NCI-H1105 (cell line): ENCODE results near the gene SLC35F3.
"Not testable (repeated sequence)": the region's sequence is repeated elsewhere in the genome, so short reads cannot be mapped to it uniquely, and the experiment has no call there.

Experiments
- DNase-seq: peaks from one replicate; lab custom pipeline; 2025; lab: John Stamatoyannopoulos, UW

The SLC35F3 gene

GRCh38 chr1:233904633-233905415, at the start of gene SLC35F3:
Gene SLC35F3, plus strand, starts transcription at chr1:233904676.
- DNase-seq = no peak

GRCh38 chr1:233859446-233859845, 45.0 kb upstream of the SLC35F3 start:
- DNase-seq = no peak

GRCh38 chr1:233863901-233864545, 40.5 kb upstream of the SLC35F3 start:
- no peak for DNase-seq

GRCh38 chr1:233864578-233864977, 39.9 kb upstream of the SLC35F3 start:
- no peak for DNase-seq

GRCh38 chr1:233865216-233865615, 39.3 kb upstream of the SLC35F3 start:
- no peak for DNase-seq

- no peak for DNase-seq
These were observed 38.6 kb upstream of the SLC35F3 start for GRCh38 chr1:233865902-233866301.

- no peak for DNase-seq
These were observed 37.4 kb upstream of the SLC35F3 start for GRCh38 chr1:233867028-233867427.

GRCh38 chr1:233868461-233868860, 36.0 kb upstream of the SLC35F3 start:
- DNase-seq = no peak

- DNase-seq = no peak
These were observed 34.8 kb upstream of the SLC35F3 start for GRCh38 chr1:233869680-233870079.

GRCh38 chr1:233873666-233874065, 30.8 kb upstream of the SLC35F3 start:
- DNase-seq = no peak

GRCh38 chr1:233879841-233880240, 24.6 kb upstream of the SLC35F3 start:
- no peak for DNase-seq

GRCh38 chr1:233883671-233884070, 20.8 kb upstream of the SLC35F3 start:
- DNase-seq = no peak

GRCh38 chr1:233884461-233885151, 19.9 kb upstream of the SLC35F3 start:
- no peak for DNase-seq

- no peak for DNase-seq
These were observed 19.1 kb upstream of the SLC35F3 start for GRCh38 chr1:233885196-233885920.

- not testable (repeated sequence) for DNase-seq
These were observed 13.3 kb upstream of the SLC35F3 start for GRCh38 chr1:233891151-233891550.

- DNase-seq = no peak
These were observed 6.9 kb upstream of the SLC35F3 start for GRCh38 chr1:233897325-233898162.

GRCh38 chr1:233901495-233901894, 3.0 kb upstream of the SLC35F3 start:
- DNase-seq = no peak

- no peak for DNase-seq
These were observed 1.1 kb downstream of the SLC35F3 start for GRCh38 chr1:233905416-233906051.

GRCh38 chr1:233907151-233907550, 2.7 kb downstream of the SLC35F3 start:
- DNase-seq = no peak

- no peak for DNase-seq
These were observed 3.6 kb downstream of the SLC35F3 start for GRCh38 chr1:233908092-233908491.

- DNase-seq = no peak
These were observed 4.7 kb downstream of the SLC35F3 start for GRCh38 chr1:233909195-233909594.
